Vagina (tissue), 2 donors: ENCODE results near the gene NFIB.

Source experiments
- POLR2A ChIP-seq, 2 donors: fragments of 450-650 bp; IDR thresholded peaks; one replicate each; pipeline ENCODE4 v1.6.1; 2017; ENCODE audit warnings: antibody characterized with exemption in 2 of 2, mild to moderate bottlenecking in 2 of 2, moderate library complexity in 2 of 2
- TF ChIP-seq, protein P1 (sequence below), 3 experiments: fragments of 450-650 bp in 2 of 3; fragments of 200-600 bp in 1 of 3; sonication (generic) in 1 of 3; IDR thresholded peaks; one replicate each; pipeline ENCODE4 v1.5.1; 2017 to 2019; ENCODE audit warnings: antibody characterized with exemption in 3 of 3, mild to moderate bottlenecking in 2 of 3, moderate library complexity in 2 of 3

DNA sequence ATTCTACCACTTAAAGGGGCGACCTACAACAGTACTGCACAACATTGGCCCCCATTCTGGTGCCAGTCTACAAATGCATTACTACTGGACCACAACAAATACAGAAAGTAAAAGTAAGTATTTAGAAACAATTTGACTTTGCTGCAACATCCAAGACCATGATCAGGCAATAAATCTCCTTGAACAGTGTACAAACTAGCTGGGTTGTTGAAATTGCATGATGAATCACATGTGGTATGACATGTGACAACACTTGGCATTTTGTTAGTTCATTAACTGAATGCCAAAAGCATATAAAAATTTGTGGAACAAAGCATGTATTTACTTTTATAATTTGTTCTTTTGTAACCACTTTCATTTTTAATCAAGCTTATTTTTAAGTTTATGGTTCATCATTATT is 270.5 kb downstream of the NFIB start:
- TF ChIP-seq, protein P1, sequence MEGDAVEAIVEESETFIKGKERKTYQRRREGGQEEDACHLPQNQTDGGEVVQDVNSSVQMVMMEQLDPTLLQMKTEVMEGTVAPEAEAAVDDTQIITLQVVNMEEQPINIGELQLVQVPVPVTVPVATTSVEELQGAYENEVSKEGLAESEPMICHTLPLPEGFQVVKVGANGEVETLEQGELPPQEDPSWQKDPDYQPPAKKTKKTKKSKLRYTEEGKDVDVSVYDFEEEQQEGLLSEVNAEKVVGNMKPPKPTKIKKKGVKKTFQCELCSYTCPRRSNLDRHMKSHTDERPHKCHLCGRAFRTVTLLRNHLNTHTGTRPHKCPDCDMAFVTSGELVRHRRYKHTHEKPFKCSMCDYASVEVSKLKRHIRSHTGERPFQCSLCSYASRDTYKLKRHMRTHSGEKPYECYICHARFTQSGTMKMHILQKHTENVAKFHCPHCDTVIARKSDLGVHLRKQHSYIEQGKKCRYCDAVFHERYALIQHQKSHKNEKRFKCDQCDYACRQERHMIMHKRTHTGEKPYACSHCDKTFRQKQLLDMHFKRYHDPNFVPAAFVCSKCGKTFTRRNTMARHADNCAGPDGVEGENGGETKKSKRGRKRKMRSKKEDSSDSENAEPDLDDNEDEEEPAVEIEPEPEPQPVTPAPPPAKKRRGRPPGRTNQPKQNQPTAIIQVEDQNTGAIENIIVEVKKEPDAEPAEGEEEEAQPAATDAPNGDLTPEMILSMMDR (IDR thresholded peaks at IDR 0.05) = no peak
- no peak for TF ChIP-seq POLR2A (IDR thresholded peaks at IDR 0.05)
